GM19372 (cell line): ENCODE results near the gene PCDHA1.
"Not testable (repeated sequence)": the region's sequence is repeated elsewhere in the genome, so short reads cannot be mapped to it uniquely, and the experiment has no call there.

Experiments
- ATAC-seq: cut with Tn5 transposase; IDR thresholded peaks from one replicate; pipeline ENCODE4 v1.9.1; 2021; ENCODE audit warnings: mild to moderate bottlenecking, low read depth, moderate library complexity; ENCODE audit not compliant: unreplicated experiment

Gene PCDHA1

GRCh38 chr5:140848139-140849102, 62.5 kb downstream of the PCDHA1 start, which contains the start of gene PCDHA9:
Gene PCDHA9, plus strand, starts transcription at chr5:140848382. Its CDS starts 114 bp downstream, at chr5:140848496.
- not testable (repeated sequence) for ATAC-seq

DNA sequence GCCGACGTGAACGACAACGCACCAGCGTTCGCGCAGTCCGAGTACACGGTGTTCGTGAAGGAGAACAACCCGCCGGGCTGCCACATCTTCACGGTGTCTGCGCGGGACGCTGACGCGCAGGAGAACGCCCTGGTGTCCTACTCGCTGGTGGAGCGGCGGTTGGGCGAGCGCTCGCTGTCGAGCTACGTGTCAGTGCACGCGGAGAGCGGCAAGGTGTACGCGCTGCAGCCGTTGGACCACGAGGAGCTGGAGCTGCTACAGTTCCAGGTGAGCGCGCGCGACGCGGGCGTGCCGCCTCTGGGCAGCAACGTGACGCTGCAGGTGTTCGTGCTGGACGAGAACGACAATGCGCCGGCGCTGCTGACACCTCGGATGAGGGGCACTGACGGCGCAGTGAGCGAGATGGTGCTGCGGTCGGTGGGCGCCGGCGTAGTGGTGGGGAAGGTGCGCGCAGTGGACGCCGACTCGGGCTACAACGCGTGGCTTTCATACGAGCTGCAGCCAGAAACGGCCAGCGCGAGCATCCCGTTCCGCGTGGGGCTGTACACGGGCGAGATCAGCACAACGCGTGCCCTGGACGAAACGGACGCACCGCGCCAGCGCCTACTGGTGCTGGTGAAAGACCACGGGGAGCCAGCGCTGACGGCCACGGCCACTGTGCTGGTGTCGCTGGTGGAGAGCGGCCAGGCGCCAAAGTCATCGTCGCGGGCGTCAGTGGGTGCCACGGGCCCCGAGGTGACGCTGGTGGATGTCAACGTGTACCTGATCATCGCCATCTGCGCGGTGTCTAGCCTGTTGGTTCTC, 64.1 kb downstream of the PCDHA1 start:
- ATAC-seq: not testable (repeated sequence)

- no peak for ATAC-seq
These were observed 70.1 kb downstream of the PCDHA1 start, which contains the start of gene PCDHA10 for GRCh38 chr5:140855772-140856674. Gene PCDHA10, plus strand, starts transcription at chr5:140855897. Its CDS starts 152 bp downstream, at chr5:140856049.

DNA sequence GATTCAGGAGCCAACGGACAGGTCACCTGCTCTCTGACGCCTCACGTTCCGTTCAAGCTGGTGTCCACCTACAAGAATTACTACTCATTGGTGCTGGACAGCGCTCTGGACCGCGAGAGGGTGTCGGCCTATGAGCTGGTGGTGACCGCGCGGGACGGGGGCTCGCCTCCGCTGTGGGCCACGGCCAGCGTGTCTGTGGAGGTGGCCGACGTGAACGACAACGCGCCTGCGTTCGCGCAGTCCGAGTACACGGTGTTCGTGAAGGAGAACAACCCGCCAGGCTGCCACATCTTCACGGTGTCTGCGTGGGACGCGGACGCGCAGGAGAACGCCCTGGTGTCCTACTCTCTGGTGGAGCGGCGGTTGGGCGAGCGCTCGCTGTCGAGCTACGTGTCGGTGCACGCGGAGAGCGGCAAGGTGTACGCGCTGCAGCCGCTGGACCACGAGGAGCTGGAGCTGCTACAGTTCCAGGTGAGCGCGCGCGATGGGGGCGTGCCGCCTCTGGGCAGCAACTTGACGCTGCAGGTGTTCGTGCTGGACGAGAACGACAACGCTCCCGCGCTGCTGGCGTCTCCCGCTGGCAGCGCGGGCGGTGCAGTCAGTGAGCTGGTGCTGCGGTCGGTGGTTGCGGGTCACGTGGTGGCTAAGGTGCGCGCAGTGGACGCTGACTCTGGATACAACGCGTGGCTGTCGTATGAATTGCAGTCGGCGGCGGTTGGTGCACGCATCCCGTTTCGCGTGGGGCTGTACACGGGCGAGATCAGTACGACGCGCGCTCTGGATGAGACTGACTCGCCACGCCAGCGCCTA, 71.4 kb downstream of the PCDHA1 start:
- ATAC-seq: no peak

DNA sequence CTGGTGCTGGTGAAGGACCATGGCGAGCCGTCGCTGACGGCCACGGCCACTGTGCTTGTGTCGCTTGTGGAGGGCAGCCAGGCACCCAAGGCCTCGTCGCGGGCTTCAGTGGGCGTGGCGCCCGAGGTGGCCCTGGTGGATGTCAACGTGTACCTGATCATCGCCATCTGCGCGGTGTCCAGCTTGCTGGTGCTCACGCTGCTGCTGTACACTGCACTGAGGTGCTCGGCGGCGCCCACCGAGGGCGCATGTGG, 72.0 kb downstream of the PCDHA1 start:
- ATAC-seq: no peak

DNA sequence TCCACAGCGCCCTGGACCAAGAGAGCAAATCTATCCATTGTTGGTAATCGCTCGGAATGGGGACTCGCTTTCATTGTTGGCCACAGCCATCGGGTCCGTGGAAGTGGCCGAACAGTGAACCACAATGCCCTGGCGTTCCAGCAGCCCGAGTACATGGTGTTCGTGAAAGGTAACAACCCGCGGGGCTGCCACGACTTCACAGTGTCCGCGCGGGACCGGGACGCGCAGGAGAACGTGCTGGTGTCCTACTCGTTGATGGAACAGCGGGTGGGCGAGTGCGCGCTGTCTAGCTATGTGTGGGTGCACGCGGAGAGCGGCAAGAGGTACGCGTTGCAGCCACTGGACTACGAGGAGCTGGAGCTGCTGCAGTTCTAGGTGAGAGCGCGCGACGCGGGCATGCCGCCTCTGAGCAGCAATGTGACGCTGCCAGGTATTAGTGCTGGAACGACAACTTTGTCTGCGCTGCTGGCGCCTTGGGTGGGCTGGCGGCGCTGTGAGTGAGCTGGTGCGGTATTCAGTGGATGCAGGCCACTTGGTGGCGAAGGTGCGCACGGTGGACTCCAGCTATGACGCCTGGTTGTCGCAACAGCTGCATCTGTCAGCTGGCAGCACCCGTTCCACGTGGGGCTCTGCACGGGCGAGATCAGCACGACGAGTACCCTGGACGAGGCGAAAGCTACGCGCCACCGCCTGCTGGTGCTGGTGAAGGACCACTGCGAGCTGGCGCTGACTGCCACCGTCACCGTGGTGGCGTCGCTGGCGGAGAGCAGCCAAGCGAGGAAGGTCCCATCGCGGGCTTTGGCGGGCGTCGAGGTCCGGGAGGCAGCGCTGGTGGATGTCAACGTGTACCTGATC, 76.7 kb downstream of the PCDHA1 start:
- ATAC-seq: no peak

DNA sequence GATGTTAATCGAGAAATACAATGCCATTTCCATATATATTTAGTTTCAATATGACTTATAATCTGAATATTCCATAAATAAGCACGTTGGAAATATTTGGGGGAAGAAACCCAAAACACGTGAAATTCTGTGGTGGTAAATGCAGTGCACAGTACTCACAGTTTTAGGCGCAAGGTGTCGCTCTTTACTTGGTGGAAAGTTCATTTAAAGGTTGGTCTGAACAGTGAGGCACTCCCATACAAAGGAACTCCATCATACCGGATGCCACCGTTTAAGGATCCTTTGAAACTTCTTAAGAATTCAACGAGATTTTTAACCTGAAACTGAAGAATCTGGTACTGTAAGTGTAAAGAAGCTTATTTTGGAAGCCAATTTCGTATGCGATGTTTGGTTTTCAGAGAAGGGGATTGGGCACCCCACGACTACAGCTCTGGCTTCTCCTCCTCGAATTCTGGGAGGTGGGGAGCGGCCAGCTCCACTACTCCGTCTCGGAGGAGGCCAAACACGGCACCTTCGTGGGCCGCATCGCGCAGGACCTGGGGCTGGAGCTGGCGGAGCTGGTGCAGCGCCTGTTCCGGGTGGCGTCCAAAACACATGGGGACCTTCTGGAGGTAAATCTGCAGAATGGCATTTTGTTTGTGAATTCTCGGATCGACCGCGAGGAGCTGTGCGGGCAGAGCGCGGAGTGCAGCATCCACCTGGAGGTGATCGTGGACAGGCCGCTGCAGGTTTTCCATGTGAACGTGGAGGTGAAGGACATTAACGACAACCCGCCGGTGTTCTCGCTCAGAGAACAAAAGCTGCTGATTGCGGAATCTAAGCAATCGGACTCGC, 83.0 kb downstream of the PCDHA1 start, which contains the start of gene PCDHA11:
PCDHA11 (plus strand) TSS at position 237 of the 834 bp plus-strand sequence; CDS start at position 384, 147 bp downstream.
- ATAC-seq: no peak

- ATAC-seq: no peak
These were observed 83.6 kb downstream of the PCDHA1 start for GRCh38 chr5:140869555-140869886.

- no peak for ATAC-seq
These were observed 84.6 kb downstream of the PCDHA1 start for GRCh38 chr5:140870221-140871201.

- no peak for ATAC-seq
These were observed 89.4 kb downstream of the PCDHA1 start, which contains the start of gene PCDHA12 for GRCh38 chr5:140875085-140876065. Gene PCDHA12, plus strand, starts transcription at chr5:140875308. Its CDS starts 165 bp downstream, at chr5:140875473.

DNA sequence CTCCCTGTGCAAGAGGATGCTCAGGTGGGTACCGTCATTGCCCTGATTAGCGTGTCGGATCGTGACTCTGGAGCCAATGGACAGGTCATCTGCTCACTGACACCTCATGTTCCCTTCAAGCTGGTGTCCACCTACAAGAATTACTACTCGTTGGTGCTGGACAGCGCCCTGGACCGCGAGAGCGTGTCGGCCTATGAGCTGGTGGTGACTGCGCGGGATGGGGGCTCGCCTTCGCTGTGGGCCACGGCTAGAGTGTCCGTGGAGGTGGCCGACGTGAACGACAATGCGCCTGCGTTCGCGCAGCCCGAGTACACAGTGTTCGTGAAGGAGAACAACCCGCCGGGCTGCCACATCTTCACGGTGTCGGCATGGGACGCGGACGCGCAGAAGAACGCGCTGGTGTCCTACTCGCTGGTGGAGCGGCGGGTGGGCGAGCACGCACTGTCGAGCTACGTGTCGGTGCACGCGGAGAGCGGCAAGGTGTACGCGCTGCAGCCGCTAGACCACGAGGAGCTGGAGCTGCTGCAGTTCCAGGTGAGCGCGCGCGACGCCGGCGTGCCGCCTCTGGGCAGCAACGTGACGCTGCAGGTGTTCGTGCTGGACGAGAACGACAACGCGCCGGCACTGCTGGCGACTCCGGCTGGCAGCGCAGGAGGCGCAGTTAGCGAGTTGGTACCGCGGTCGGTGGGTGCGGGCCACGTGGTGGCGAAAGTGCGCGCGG, 90.8 kb downstream of the PCDHA1 start:
- ATAC-seq: not testable (repeated sequence)

- ATAC-seq: no peak
These were observed 91.3 kb downstream of the PCDHA1 start for GRCh38 chr5:140877262-140877581.

- no peak for ATAC-seq
These were observed 96.1 kb downstream of the PCDHA1 start, which contains the start of gene PCDHA13 for GRCh38 chr5:140881889-140882590. Gene PCDHA13, plus strand, starts transcription at chr5:140882124. Its CDS starts 145 bp downstream, at chr5:140882269.

DNA sequence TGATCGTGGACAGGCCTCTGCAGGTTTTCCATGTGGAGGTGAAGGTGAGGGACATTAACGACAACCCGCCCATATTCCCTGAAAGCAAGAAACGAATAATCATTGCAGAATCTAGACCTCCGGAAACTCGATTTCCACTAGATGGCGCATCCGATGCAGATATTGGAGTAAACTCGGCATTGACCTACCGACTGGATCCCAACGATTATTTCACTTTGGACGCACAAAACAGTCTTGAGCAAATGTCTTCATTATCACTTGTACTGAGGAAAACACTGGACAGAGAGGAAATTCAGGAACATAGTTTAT, 96.6 kb downstream of the PCDHA1 start:
- no peak for ATAC-seq
